HG02938 (cell line): Measurements from ENCODE around the gene BTAF1.

ENCODE experiments used
- ATAC-seq: cut with Tn5 transposase; IDR thresholded peaks from one replicate; pipeline ENCODE4 v1.9.1; 2021; ENCODE audit warnings: mild to moderate bottlenecking, moderate library complexity; ENCODE audit not compliant: unreplicated experiment

Gene BTAF1

GRCh38 chr10:92042541-92042940, 119.0 kb downstream of the BTAF1 start:
- no peak for ATAC-seq

GRCh38 chr10:92045641-92046106, 122.1 kb downstream of the BTAF1 start:
- no peak for ATAC-seq

GRCh38 chr10:92047215-92047614, 123.6 kb downstream of the BTAF1 start:
- ATAC-seq: no peak

- no peak for ATAC-seq
Measured at GRCh38 chr10:92052088-92052487, 128.5 kb downstream of the BTAF1 start.

- no peak for ATAC-seq
Measured at GRCh38 chr10:92052741-92053140, 129.2 kb downstream of the BTAF1 start.

- ATAC-seq: no peak
Measured at GRCh38 chr10:92054807-92055206, 131.2 kb downstream of the BTAF1 start.

- ATAC-seq: no peak
Measured at GRCh38 chr10:92062273-92062672, 138.7 kb downstream of the BTAF1 start.

- no peak for ATAC-seq
Measured at GRCh38 chr10:92064506-92064905, 140.9 kb downstream of the BTAF1 start.

- no peak for ATAC-seq
Measured at GRCh38 chr10:92066386-92066785, 142.8 kb downstream of the BTAF1 start.

GRCh38 chr10:92068900-92069299, 145.3 kb downstream of the BTAF1 start:
- no peak for ATAC-seq

GRCh38 chr10:92074126-92074887, 150.7 kb downstream of the BTAF1 start:
- ATAC-seq: no peak

- ATAC-seq: no peak
Measured at GRCh38 chr10:92075829-92076228, 152.3 kb downstream of the BTAF1 start.

GRCh38 chr10:92076722-92077121, 153.2 kb downstream of the BTAF1 start:
- ATAC-seq: no peak

- ATAC-seq: no peak
Measured at GRCh38 chr10:92079003-92079402, 155.4 kb downstream of the BTAF1 start.
